HG03064 (cell line): Measurements from ENCODE around the gene ADPRS.

Experiments used
- ATAC-seq: cut with Tn5 transposase; IDR thresholded peaks from one replicate; pipeline ENCODE4 v1.9.1; 2021; ENCODE audit warnings: low read depth; ENCODE audit not compliant: unreplicated experiment

Gene ADPRS, protein sequence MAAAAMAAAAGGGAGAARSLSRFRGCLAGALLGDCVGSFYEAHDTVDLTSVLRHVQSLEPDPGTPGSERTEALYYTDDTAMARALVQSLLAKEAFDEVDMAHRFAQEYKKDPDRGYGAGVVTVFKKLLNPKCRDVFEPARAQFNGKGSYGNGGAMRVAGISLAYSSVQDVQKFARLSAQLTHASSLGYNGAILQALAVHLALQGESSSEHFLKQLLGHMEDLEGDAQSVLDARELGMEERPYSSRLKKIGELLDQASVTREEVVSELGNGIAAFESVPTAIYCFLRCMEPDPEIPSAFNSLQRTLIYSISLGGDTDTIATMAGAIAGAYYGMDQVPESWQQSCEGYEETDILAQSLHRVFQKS

DNA sequence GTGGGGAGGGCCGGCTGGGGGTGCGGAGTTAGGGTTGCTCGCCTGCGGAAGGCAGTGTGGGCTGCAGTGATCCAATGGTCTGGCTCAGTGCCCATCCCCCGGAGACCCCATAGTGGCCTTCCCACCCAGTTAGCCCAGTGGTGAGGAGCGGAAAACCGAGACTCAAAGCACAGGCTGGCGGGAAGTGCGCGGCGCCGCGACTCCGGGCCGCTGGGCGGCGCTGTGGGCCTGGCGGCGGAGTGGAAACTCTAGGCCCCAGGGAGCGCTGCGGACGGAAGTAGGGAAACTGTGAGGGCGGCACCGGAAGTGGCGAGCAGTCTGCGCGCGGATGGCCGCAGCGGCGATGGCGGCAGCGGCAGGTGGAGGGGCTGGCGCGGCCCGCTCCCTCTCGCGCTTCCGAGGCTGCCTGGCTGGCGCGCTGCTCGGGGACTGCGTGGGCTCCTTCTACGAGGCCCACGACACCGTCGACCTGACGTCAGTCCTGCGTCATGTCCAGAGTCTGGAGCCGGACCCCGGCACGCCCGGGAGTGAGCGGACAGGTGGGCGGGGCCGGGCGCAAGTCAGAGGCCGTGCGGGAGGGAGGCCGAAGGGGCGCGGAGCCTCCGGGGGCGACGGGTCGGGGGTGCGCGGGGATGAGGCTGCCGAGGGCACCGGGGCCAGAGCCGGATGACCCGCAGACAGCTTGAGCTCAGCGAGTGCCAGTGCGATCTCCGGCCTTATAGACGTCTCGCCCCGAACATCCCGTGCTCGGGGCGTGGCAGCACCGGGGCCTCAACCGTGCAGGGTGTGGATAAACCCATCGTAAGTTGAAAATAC lies at the start of gene ADPRS:
ADPRS (plus strand) TSS at position 316 of the 816 bp plus-strand sequence; CDS start at position 329, 13 bp downstream.
- peak; percentile 57 for ATAC-seq

DNA sequence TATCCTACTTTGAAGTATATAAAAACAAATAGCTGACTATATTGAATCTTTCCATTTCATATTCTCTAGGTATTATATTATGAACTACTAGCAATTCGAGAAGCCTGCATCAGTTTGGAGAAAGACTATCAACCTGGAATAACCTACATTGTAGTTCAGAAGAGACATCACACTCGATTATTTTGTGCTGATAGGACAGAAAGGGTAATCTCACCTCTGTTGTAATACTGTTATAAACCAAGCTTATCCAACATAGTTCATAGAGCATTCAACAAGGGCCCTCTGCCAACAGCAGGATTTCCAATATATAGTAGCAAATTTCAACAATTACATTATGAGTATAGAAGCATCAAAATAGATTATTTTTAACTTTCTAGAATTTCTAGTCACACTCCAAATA lies 48.5 kb upstream of the ADPRS start:
- ATAC-seq, result no peak

DNA sequence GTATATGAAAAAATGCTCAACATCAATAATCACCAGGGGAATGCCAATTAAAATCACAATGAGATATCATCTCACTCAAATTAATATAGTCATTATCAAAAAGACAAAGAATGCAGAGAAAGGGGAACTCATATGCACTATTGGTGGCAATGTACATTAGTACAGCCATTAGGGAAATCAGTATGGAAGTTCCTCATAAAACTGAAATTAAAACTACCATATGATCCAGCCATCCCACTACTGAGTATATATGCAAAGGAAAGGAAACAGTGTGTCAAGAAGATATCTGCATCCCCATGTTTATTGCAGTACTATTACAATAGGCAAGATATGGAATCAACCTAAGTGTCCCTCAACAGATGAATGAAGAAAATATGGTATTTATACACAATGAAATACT lies 36.9 kb upstream of the ADPRS start:
- ATAC-seq, result no peak

DNA sequence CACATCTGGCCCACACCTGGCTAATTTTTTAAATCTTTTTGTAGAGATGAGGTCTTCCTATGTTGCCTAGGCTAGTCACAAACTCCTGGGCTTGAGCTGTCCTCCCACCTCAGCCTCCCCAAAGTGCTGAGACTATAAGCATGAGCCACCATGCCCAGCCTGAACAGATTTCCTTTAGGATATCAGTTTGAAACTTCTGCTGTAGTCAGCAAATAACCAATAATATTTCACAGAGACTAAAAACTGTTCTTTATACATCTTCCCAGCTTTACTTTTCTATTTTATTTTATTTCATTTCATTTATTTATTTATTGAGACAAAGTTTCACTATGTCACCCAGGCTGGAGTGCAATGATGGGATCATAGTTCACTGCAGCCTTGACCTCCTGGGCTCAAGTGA lies 34.7 kb upstream of the ADPRS start:
- no peak for ATAC-seq

DNA sequence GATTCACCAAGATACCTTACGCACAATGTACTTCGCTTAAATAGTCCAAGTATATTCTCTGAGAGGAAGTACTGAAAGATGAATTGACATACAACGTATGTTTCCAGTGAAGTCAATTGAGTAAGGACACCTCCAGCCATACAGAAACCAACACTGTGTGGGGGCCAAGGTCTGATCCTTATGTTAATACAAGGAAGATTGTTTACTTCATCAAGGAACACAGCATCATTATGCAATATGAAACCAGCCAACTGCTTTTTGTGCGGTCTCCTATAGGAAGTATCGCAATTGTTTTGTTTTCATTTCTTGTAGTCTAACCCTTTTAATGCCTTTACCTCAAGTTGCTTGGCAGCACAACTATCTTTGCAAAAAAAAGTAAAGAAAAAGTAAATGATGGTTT lies 33.0 kb upstream of the ADPRS start:
- ATAC-seq, result no peak

DNA sequence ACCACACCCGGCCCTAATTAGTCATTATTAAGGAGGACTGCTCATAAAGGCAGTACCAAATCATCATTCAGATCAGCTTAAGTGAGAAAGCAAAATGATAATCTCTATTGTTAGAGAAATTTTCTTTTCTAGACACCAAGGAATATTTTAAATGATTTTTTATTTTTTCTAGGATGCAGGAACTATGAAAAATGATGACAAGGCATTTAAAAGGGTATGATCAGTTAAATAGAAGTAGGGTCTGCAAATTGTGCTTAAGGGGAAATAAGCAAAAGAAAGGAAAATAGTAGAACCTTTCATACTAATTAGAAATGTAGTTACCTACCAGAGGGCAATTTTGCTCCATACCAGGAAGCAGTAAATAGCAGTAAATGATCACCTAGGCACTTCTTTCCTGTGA lies 26.4 kb upstream of the ADPRS start:
- ATAC-seq, result no peak

DNA sequence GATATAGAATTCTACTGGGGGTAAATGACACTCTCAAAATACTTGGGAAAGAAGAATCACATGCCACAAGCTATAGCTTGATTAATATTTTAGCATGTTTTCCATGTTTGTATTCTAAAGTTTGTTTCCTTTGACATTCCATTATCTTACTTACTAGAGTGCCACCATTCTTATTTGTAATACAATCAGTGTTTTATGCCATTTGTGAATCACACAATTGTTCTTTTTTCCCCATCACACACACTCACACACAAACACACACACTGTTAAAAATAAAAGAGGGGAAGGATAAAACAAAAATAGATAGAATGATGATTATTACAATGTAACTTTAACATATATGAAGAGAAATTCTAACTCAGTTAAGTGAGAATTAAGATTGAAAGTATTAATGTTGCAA lies 20.8 kb upstream of the ADPRS start:
- ATAC-seq, result no peak

DNA sequence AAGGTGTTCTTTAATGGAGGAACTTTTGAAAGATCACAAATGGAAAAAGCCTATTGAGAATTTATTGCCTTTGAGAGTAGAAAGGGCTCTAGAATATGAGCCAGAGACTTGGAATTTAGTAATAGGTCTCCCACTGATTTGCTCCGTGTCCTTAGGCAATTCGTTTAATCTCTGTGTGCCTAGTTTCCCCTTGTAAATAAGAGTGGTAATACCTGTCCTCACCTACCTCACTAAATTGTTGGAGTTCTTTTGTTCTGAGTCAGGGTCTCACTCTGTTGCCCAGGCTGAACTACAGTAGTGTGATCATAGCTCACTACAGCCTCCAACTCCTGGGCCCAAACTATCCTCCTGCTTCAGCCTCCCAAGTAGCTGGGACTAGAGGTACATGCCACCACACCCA lies 19.8 kb upstream of the ADPRS start:
- ATAC-seq, result no peak

DNA sequence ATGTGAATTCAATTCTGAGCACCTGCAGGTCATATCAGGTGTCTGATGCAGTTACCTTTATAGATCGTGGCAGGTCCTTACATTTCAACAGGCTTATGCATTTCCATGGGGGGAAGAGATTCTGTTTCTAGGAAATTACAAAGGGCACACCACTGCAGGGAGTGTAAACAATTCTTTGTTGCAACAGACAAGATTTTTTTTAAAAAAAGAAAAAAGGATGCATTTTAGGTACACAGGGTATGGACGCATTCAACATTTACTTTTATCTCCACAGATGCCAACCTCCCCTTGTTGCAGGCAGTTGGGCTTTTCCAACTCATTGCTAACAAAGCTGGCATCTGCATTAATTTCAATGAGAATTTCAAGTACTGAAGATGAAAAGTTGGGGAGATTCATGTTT lies 18.3 kb upstream of the ADPRS start:
- ATAC-seq, result no peak

DNA sequence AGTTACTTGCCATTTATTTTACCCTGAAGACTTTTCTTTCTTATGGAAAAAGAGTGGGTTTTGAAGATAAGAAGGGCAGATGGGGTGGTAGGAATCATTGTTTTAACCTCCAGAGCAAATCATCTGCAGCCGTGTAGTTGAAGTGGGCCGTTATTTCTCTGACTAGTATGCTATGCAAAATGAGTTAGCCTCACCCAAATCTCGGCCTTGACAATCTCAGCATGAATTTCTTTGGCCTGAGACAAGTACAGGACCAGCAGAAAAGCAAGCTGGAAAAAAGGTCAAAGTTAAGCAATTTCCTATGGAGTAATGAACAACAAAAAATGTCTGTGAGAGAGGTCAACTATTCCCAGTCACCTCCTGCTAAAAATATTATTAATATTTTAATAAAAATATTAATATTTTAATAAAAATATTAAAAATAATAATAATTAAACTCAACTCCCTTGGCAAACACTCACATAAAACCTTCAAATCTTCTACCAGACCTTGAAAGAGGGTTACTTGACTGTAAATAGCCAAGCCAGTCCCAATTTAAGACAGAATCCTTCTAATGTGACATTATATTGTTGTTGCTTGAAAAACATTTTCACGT lies 11.6 kb upstream of the ADPRS start:
- no peak for ATAC-seq

DNA sequence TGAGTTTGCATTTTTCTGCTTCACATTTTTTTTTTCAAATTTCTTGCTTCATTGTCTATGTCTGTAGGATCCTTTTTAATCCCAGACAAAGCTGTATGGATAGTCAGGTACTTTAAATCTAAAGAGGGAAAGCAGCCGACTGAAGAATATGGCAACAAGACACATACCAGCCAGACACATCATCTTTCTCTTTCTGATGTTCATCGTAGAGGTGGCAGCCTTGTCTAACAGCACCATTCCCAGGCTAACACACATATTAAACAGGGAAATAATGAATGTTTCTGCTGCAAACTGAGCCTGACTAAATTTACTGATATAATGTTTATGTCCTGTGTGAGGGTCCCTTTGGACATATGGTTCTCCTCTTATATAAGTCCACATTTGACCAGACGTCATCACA lies 8.5 kb upstream of the ADPRS start:
- no peak for ATAC-seq

DNA sequence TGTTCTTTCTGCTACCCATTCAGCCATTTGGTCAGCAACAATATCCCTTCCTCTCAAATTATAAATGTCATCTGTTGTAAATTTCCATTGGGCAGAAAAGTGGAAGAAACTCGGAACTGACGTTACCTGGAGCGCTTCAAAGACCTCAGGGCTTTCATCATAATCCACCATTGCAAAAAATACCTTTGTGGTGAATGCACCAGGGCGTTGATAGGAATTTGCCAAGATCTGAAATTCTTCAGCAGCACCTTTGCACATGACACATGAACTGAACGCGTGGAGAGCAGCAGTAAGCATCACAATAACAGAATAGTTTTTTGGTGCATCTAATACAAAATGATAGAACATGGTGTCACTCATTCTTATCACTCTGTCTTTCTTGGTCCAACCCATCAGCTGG lies 7.9 kb upstream of the ADPRS start:
- ATAC-seq, result no peak

DNA sequence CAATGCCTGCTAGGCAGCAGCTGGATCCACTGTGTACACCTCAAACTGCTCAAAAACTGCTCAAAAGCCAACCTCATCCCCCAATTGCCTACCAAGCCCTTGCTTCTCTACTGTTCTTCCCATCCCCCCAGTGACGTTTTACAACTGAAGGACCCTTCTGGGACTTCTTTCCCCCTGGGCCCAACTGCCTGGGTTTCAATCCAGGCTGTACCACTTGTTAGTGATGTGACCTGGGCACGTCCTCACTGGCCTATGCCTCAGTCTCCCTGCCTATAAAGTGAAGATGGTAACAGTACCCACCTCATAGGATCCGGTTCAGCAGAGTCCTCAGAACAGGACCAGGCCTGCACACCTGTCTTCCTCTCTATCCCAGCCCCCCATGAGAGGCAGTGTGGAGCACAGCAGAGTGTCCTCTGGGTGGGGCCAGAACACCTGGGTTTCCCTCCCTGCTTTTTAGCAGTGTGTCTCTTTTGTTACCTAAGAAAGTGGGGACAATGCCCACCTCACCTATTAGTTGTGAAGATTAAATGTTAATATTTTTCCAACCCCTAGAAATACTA lies 6.7 kb upstream of the ADPRS start:
- ATAC-seq, result no peak

DNA sequence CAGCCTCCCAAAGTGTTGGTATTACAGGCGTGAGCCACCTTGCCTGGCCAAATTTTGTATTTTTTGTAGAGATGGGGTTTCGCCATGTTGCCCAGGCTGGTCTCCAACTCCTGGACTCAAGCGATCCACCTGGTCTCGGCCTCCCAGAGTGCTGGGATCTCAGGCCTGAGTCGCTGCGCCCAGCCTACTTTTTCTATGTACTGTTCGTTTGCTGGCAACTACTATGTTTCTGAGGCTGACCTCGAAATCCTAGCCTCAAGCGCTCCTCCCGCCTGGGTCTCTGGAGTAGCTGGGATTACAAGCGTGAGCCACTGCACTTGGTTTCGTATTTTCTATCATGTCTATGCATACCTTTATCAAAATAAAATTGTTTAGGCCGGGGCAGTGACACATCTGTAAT lies 5.5 kb upstream of the ADPRS start:
- no peak for ATAC-seq

DNA sequence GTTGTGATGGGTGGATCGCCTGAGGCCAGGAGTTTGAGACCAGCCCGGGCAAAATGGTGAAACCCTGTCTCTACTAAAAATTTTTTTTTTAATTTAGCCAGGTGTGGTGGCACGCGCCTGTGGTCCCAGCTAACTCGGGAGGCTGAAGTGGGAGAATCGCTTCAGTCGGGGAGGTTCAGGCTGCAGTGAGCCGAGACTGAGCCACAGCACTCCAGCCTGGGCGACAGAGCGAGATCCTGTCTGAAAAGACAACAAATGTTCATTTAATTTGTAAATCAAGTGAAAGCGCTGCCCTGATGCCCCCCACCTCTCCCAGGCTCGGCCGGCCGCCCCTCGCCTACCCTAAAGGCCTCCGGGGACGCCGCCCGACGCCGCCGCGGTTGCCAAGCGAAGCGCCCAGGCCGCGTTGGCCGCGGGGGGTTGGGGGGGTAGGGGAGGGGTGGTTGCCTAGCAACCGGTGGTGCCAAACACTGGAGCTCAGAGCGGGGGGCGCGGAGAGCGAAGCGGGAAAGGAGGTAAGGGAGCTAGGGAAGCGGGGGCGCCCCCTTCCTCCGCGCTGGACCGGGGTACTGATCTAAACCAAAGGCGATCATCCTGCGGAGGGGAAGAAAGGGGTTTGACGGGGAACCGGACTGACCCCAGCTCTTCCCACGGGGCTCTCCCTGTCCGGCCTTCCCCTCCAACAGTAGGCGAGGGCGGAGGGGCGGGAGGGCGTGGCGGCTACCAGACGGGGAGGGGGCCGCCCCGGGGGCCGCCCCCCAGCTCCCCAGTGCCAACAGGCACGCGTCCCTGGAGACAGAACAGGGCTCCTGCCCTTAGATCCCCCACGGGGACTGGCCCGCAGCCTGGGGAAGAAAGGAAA lies 4.8 kb upstream of the ADPRS start, which contains the start of gene TEKT2:
TEKT2 (plus strand) TSS at position 460 of the 862 bp plus-strand sequence. CDS start 828 bp downstream, outside the sequence.
- ATAC-seq, result no peak

DNA sequence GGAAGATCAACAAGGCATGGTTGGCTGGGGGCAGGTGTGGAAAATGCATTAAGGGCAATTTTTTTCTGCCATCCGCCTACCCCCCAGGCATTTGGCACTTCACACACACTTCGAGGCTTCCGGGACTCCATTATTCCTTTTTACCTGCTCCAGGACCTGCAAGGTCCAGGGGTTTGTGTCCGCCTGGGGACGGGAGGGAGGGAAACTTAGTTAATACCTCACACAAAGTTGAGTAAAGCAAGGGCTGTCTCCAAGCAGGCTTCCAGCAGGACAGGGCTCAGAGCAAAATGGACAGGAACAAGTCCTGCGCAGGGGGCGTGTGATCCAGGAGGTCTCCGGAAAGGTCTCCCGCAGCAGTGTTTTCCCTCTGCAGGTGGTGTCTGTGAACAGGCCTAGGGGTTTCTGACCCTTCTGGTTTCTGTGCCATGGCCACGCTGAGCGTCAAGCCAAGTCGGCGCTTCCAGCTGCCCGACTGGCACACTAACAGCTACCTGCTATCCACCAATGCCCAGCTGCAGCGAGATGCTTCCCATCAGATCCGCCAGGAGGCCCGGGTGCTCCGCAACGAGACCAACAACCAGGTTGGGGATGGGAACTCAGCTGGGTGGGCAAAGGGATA lies 4.1 kb upstream of the ADPRS start:
- ATAC-seq, result no peak

DNA sequence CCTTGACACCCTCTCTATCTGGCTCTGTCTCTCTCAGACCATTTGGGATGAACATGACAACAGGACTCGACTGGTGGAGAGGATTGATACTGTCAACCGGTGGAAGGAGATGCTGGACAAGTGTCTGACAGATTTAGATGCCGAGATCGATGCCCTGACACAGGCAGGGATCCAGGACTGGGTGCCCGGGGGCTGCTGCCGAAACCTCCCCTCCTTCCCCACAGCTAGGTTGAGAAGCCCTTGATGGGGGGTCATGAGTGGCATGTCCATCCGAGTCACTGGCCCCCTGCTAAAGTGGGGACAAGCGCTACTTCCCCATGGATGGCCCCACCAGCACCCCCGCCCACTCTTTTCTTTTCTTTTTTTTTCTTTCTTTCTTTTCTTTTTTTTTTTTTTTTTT lies 3.6 kb upstream of the ADPRS start:
- ATAC-seq, result no peak

DNA sequence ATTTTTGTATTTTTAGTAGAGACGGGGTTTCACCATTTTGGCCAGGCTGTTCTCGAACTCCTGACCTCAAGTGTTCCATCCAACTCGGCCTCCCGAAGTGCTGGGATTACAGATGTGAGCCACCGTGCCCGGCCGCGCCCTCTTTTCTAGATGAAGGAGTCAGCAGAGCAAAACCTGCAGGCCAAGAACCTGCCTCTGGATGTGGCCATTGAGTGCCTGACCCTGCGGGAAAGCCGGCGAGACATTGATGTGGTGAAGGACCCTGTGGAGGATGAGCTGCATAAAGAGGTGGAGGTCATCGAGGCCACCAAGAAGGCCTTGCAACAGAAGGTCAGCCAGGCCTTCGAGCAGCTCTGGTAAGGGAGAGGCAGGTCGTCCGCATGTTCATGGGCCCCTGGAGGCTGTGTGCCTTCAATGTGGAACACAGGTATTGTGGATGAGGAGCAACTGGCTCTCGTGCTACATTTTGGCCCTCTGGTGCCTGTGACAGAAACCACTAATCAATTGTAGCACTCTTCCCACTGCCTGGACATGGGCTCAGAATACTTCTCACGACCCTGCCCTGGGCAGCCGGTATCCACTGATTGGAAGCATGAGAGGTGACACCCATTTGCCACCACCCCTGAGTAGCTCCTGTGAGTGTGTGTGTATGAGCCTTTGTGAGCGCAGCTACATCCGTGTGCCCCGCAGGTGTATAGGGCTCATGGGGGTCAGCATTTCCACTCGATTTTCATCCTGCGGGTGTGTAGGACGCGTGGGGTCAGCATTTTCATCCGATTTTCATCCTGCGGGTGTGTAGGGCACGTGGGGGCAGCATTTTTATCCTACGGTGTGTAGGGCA lies 2.8 kb upstream of the ADPRS start:
- ATAC-seq, result no peak
